B cell (primary cell): ENCODE measurements around the gene XXYLT1. TPM values are rescaled to one million over a fixed set of nuclear protein-coding genes. Genes with fewer than 3 reads are reported as not detected.

ENCODE experiments used
- ATAC-seq: fragments of 200-7000 bp; cut with Tn5 transposase; one replicate; pipeline ENCODE4 v1.10.0; 2021; ENCODE audit warnings: low read depth, mild to moderate bottlenecking, moderate number of reproducible peaks, moderate library complexity
- CTCF ChIA-PET: fragments of 350-600 bp; sonication (Branson Sonifier 250); formaldehyde crosslinking; loops from one replicate; lab custom pipeline; 2021; ENCODE audit warnings: antibody characterized with exemption, inconsistent platforms; lab: Charles Lee
- POLR2A ChIA-PET: fragments of 350-600 bp; sonication (Branson Sonifier 250); formaldehyde crosslinking; loops from one replicate; lab custom pipeline; 2021; ENCODE audit warnings: antibody characterized with exemption; lab: Charles Lee
- DNase-seq: peaks from one replicate; pipeline ENCODE4 v3.0.0; 2013
- H2AFZ ChIP-seq: 2 replicates; pipeline ENCODE4 v1.6.1; 2012; ENCODE audit warnings: mild to moderate bottlenecking, low read depth, low read length; ENCODE audit not compliant: insufficient read depth, poor library complexity, severe bottlenecking
- H3K27ac ChIP-seq, 2 donors: 1 replicate in 1 of 2; 2 replicates in 1 of 2; pipeline ENCODE4 v1.5.1; 2012 to 2013; ENCODE audit warnings: low read length in 2 of 2, mild to moderate bottlenecking in 2 of 2, moderate library complexity in 1 of 2
- H3K27me3 ChIP-seq, 4 experiments: fragments of 200-600 bp in 1 of 4; sonication (generic) in 1 of 4; replicated peaks in 1 of 4; 1 replicate in 2 of 4; 2 replicates in 2 of 4; pipeline versions ENCODE4 v1.6.1 to v1.7.0; 2013 to 2016; ENCODE audit warnings: low read length in 3 of 4, mild to moderate bottlenecking in 2 of 4, mixed read lengths in 1 of 4, moderate library complexity in 1 of 4; ENCODE audit not compliant: insufficient read depth in 4 of 4, control insufficient read depth in 3 of 4; ENCODE audit errors: control extremely low read depth in 1 of 4
- H3K36me3 ChIP-seq, 2 experiments: replicated peaks in 1 of 2; 1 replicate in 1 of 2; 2 replicates in 1 of 2; pipeline versions ENCODE4 v1.6.1 to v1.7.1; 2013; ENCODE audit warnings: low read length in 1 of 2; ENCODE audit not compliant: insufficient read depth in 2 of 2, control insufficient read depth in 1 of 2; ENCODE audit errors: control extremely low read depth in 1 of 2, extremely low read depth in 1 of 2
- H3K4me1 ChIP-seq, 2 donors: fragments of 200-600 bp in 1 of 2; sonication (generic) in 1 of 2; 1 replicate in 1 of 2; 2 replicates in 1 of 2; pipeline versions ENCODE4 v1.5.1 to v1.6.1; 2013 to 2017; ENCODE audit warnings: low read length in 2 of 2; ENCODE audit not compliant: control insufficient read depth in 2 of 2, insufficient read depth in 2 of 2
- H3K4me2 ChIP-seq: replicated peaks from 2 replicates; pipeline ENCODE3; 2012; ENCODE audit warnings: mild to moderate bottlenecking, low read depth, low read length; ENCODE audit not compliant: poor library complexity, severe bottlenecking
- H3K4me3 ChIP-seq, 5 experiments: fragments of 200-600 bp in 1 of 5; sonication (generic) in 1 of 5; 1 replicate in 3 of 5; 2 replicates in 2 of 5; pipeline versions ENCODE4 v1.5.1 to v1.7.0; 2011 to 2016; ENCODE audit warnings: low read length in 4 of 5, mild to moderate bottlenecking in 4 of 5, low read depth in 2 of 5, control low read depth in 1 of 5, moderate library complexity in 1 of 5; ENCODE audit not compliant: insufficient read depth in 1 of 5; ENCODE audit errors: control extremely low read depth in 1 of 5, extremely low read depth in 1 of 5
- H3K79me2 ChIP-seq: fragments of 200-600 bp; sonication (generic); one replicate; pipeline ENCODE4 v1.6.0; 2016; ENCODE audit warnings: low read length; ENCODE audit not compliant: control insufficient read depth, insufficient read depth
- H3K9ac ChIP-seq: fragments of 200-600 bp; sonication (generic); 2 replicates; pipeline ENCODE4 v1.6.1; 2017; ENCODE audit warnings: mild to moderate bottlenecking, low read length, moderate library complexity
- H3K9me3 ChIP-seq, 3 donors: one replicate each; pipeline versions ENCODE4 v1.6.1 to v1.7.1; 2013; ENCODE audit warnings: low read length in 2 of 3; ENCODE audit not compliant: control insufficient read depth in 2 of 3, insufficient read depth in 1 of 3; ENCODE audit errors: control extremely low read depth in 1 of 3
- H4K20me1 ChIP-seq: 2 replicates; pipeline ENCODE4 v1.6.0; 2012; ENCODE audit warnings: mild to moderate bottlenecking, low read length; ENCODE audit not compliant: insufficient read depth, control insufficient read depth, poor library complexity, severe bottlenecking
- H3K27ac Mint-ChIP-seq: one replicate; pipeline ENCODE4 v1.8.0; 2021; ENCODE audit warnings: mixed read lengths
- H3K27me3 Mint-ChIP-seq: one replicate; pipeline ENCODE4 v1.8.0; 2021; ENCODE audit warnings: mixed read lengths
- H3K4me1 Mint-ChIP-seq: one replicate; pipeline ENCODE4 v1.8.0; 2021; ENCODE audit warnings: mixed read lengths
- H3K4me3 Mint-ChIP-seq: one replicate; pipeline ENCODE4 v1.8.0; 2021; ENCODE audit warnings: mixed read lengths
- H3K9me3 Mint-ChIP-seq: one replicate; pipeline ENCODE4 v1.8.0; 2022; ENCODE audit warnings: mixed read lengths; ENCODE audit not compliant: insufficient read depth
- EZH2 ChIP-seq: IDR thresholded peaks from 2 replicates; pipeline ENCODE4 v1.6.1; 2012; ENCODE audit warnings: borderline replicate concordance, low read depth, mild to moderate bottlenecking, moderate library complexity, low read length; ENCODE audit not compliant: insufficient read depth, poor library complexity, severe bottlenecking
- WGBS: methylation state at CpG from one replicate; pipeline ENCODE4 v1.1.5; 2013; ENCODE audit warnings: missing lambda C conversion rate; ENCODE audit not compliant: insufficient coverage; 5-methylcytosine and 5-hydroxymethylcytosine counted together
- intact Hi-C: fragments of 100-400 bp; cut with micrococcal nuclease; formaldehyde crosslinking; loops from one replicate; pipeline ENCODE4 v1.10.0; 2022
- polyA plus RNA-seq: library from polyadenylated mRNA; depleted of rRNA; stranded (reverse); fragments of >200 nt; gene quantifications from 2 replicates; pipeline ENCODE4 v1.2.3, GENCODE V29; 2012
- total RNA-seq, 2 donors: library from RNA; stranded (reverse); fragments of 120-200 nt in 1 of 2; gene quantifications; 1 replicate in 1 of 2; 2 replicates in 1 of 2; pipeline versions ENCODE4 v1.2.3 to v1.2.4, GENCODE V29; 2013 to 2022
- TF ChIP-seq, protein P1 (sequence below): fragments of 200-600 bp; IDR thresholded peaks from one replicate; pipeline ENCODE4 v1.8.0; 2022; ENCODE audit warnings: antibody characterized with exemption, mild to moderate bottlenecking

The XXYLT1 gene
- total and polyA plus RNA-seq, 2 donors (not counting 1 experiment from before 2014, with no cell fraction given) = 2.6 to 11.2 TPM

- no peak overlapping the region for H3K4me3 ChIP-seq
- no peaks in the 10 kb centered on the region for H4K20me1 ChIP-seq
- no peaks in the 10 kb centered on the region for H3K27me3 ChIP-seq
- H3K4me1 ChIP-seq = peaks cover 72 to 92% of the 10 kb centered on the region in 2 donors
- no peak overlapping the region for H3K27ac ChIP-seq
- Mint-ChIP-seq H3K27ac (peak overlapping the region; percentile 56), H3K4me3 (peak overlapping the region; percentile 29), H3K9me3 (no peaks in the 10 kb centered on the region), H3K27me3 (no peaks in the 10 kb centered on the region), H3K4me1 (peaks cover 89% of the 10 kb centered on the region)
- H3K36me3 ChIP-seq = no peaks in the 10 kb centered on the region
- CTCF ChIA-PET = interaction anchor here (0.6 to 3.6 kb wide), 5 partner anchors 12 to 686 kb away, joined by 3 to 12 read pairs (median 3); no protein-coding TSS in a partner anchor
- no peak overlapping the region for H3K9ac ChIP-seq
- 99% methylated on average over 8 of the region's 10 CpGs for WGBS
- no peaks in the 10 kb centered on the region for H3K9me3 ChIP-seq
- intact Hi-C loops = no loop called here
- ATAC-seq = no peak
- DNase-seq = no peak
- H2AFZ ChIP-seq = no peak overlapping the region
- no peaks in the 10 kb centered on the region for H3K79me2 ChIP-seq
- POLR2A ChIA-PET = interaction anchor here (0.9 kb wide), 1 partner anchor 12 kb away, joined by 3 read pairs; no protein-coding TSS in a partner anchor
- no peak overlapping the region for H3K4me2 ChIP-seq
- TF ChIP-seq, protein P1, sequence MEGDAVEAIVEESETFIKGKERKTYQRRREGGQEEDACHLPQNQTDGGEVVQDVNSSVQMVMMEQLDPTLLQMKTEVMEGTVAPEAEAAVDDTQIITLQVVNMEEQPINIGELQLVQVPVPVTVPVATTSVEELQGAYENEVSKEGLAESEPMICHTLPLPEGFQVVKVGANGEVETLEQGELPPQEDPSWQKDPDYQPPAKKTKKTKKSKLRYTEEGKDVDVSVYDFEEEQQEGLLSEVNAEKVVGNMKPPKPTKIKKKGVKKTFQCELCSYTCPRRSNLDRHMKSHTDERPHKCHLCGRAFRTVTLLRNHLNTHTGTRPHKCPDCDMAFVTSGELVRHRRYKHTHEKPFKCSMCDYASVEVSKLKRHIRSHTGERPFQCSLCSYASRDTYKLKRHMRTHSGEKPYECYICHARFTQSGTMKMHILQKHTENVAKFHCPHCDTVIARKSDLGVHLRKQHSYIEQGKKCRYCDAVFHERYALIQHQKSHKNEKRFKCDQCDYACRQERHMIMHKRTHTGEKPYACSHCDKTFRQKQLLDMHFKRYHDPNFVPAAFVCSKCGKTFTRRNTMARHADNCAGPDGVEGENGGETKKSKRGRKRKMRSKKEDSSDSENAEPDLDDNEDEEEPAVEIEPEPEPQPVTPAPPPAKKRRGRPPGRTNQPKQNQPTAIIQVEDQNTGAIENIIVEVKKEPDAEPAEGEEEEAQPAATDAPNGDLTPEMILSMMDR = no peak
- no peak for TF ChIP-seq EZH2
These were observed 111.7 kb downstream of the XXYLT1 start for GRCh38 chr3:195159117-195159813.

- Histone ChIP-seq H3K27ac (no peak overlapping the region), H3K9me3 (no peaks in the 10 kb centered on the region), H3K9ac (no peak overlapping the region), H3K27me3 (no peaks in the 10 kb centered on the region), H3K4me3 (no peak overlapping the region), H4K20me1 (no peaks in the 10 kb centered on the region), H2AFZ (no peak overlapping the region), H3K36me3 (no peaks in the 10 kb centered on the region), H3K79me2 (no peaks in the 10 kb centered on the region), H3K4me2 (peak overlapping the region; percentile 44), H3K4me1 (peaks cover 69 to 83% of the 10 kb centered on the region in 2 donors)
- Mint-ChIP-seq H3K27me3 (no peaks in the 10 kb centered on the region), H3K9me3 (no peaks in the 10 kb centered on the region), H3K27ac (peak overlapping the region; percentile 85), H3K4me3 (peak overlapping the region; percentile 59), H3K4me1 (peaks cover 94% of the 10 kb centered on the region)
- ATAC-seq = no peak
- no peak for DNase-seq
- intact Hi-C loops = no loop called here
- CTCF ChIA-PET = interaction anchor here (0.7 to 2.0 kb wide), 5 partner anchors 9 to 474 kb away, joined by 3 to 8 read pairs (median 3); no protein-coding TSS in a partner anchor
- 91% methylated on average over 16 of the region's 20 CpGs for WGBS
- TF ChIP-seq, protein P1 = no peak
- no peak for TF ChIP-seq EZH2
- POLR2A ChIA-PET = interaction anchor here (0.6 to 1.7 kb wide), 13 partner anchors 8 to 746 kb away, joined by 3 to 11 read pairs (median 6); partner anchors contain the start of gene FAM43A
These were observed 114.6 kb downstream of the XXYLT1 start for GRCh38 chr3:195156286-195156890.
